Keratinocyte (primary cell): ENCODE data around the gene TDP1.

Experiments
- CTCF ChIP-seq, 3 experiments: IDR thresholded peaks in 1 of 3; conservative IDR thresholded peaks in 1 of 3; optimal IDR thresholded peaks in 1 of 3; 2 replicates in 2 of 3; 3 replicates in 1 of 3; pipeline versions ENCODE3 to v1.5.1; 2011; ENCODE audit warnings: low read length in 3 of 3, mild to moderate bottlenecking in 3 of 3, moderate library complexity in 2 of 3, control low read depth in 1 of 3, inconsistent platforms in 1 of 3; ENCODE audit not compliant: insufficient read depth in 2 of 3; ENCODE audit errors: extremely low read depth in 1 of 3
- EZH2 ChIP-seq: IDR thresholded peaks from one replicate; pipeline ENCODE4 v1.6.1; 2012; ENCODE audit warnings: inconsistent platforms, mild to moderate bottlenecking, low read length, moderate library complexity

DNA sequence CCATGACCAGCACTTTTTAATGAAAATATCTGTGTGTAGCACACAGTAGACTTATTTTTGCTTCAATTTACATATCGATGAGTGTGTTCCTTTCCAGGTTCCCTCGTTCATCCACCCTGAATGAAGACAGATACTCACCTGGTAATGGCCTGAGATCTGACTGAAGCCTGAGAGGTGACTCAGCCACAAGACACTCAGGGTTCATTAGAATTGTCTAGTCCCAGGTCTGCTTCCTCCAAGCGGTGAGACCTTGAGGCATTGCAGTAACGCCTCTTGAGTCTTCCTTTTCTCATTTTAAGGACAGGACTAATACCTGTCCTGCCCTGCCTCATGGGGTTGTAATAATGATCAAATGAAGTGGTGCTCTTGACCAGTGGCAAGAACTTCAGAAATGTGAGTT, 94.5 kb downstream of the TDP1 start:
- no peak for TF ChIP-seq CTCF (optimal IDR thresholded peaks at IDR 0.05 in 1 of 3, IDR thresholded peaks at IDR 0.05 in 1 of 3, conservative IDR thresholded peaks at IDR 0.05 in 1 of 3; ENCODE audit: extremely low read depth in 1 of 3, insufficient read depth in 2 of 3, low read length in 3 of 3)
- no peak for TF ChIP-seq EZH2
